HCT116 (cell line): Measurements from ENCODE around the gene RAB5IF. TPM values are rescaled to one million over a fixed set of nuclear protein-coding genes. Genes with fewer than 3 reads are reported as not detected.

Source experiments
- ATAC-seq: fragments of 200-7000 bp; cut with Tn5 transposase; 2 replicates; pipeline ENCODE4 v1.9.1; 2020; ENCODE audit warnings: mild to moderate bottlenecking, moderate library complexity
- BruUV-seq: library from RNA; stranded (reverse); fragments of 400-500 nt; replicated peaks from 2 replicates; lab custom pipeline; 2021; lab: Mats Ljungman, UMichigan
- CTCF ChIA-PET: fragments of 300-600 bp; sonication (Branson Sonifier 250); formaldehyde crosslinking; loops from one replicate; lab custom pipeline; 2021; ENCODE audit warnings: antibody characterized with exemption; lab: Charles Lee
- POLR2A ChIA-PET: fragments of 300-600, 350-600 bp; sonication (Branson Sonifier 250); formaldehyde crosslinking; loops from one replicate; lab custom pipeline; 2021; ENCODE audit warnings: antibody characterized with exemption; lab: Charles Lee
- RAD21 ChIA-PET, 2 experiments: fragments of 300-600 bp; sonication (Branson Sonifier 250); formaldehyde crosslinking; loops; one replicate each; lab custom pipeline; 2023; ENCODE audit warnings: low total read pairs in 2 of 2; ENCODE audit not compliant: uncharacterized antibody in 2 of 2, unreplicated experiment in 2 of 2, low non-redundant PET in 1 of 2; lab: Charles Lee
- DNase-seq: peaks from one replicate; pipeline ENCODE4 v3.0.0-alpha.2; 2010; ENCODE audit warnings: low read depth, low spot score
- H2AFZ ChIP-seq: fragments of 200-600 bp; shearing (Covaris generic), sonication (generic); 2 replicates; pipeline ENCODE4 v1.6.1; 2017; ENCODE audit warnings: low read depth, mixed run types, mixed read lengths, antibody characterized with exemption, low read length; ENCODE audit not compliant: poor library complexity, severe bottlenecking
- H3K27ac ChIP-seq: 2 replicates; pipeline ENCODE4 v1.5.1; 2012; ENCODE audit warnings: low read depth, low read length
- H3K27me3 ChIP-seq: fragments of 200-600 bp; sonication (generic); 2 replicates; pipeline ENCODE4 v1.6.1; 2016; ENCODE audit warnings: mixed run types, low read length, mixed read lengths; ENCODE audit not compliant: insufficient read depth
- H3K36me3 ChIP-seq, 2 experiments: fragments of 200-500 bp in 1 of 2; fragments of 200-600 bp in 1 of 2; sonication (Bioruptor generic) in 1 of 2; sonication (generic) in 1 of 2; 2 replicates each; pipeline versions ENCODE4 v1.5.1 to v1.6.1; 2014 to 2016; ENCODE audit warnings: low read length in 2 of 2, inconsistent platforms in 1 of 2, mixed read lengths in 1 of 2, mixed run types in 1 of 2; ENCODE audit not compliant: insufficient read depth in 2 of 2, control insufficient read depth in 1 of 2
- H3K4me1 ChIP-seq, 2 experiments: fragments of 200-600 bp in 1 of 2; sonication (generic) in 1 of 2; 2 replicates each; pipeline versions ENCODE4 v1.5.1 to v1.6.1; 2012 to 2017; ENCODE audit warnings: low read length in 2 of 2, inconsistent platforms in 1 of 2, mild to moderate bottlenecking in 1 of 2, mixed read lengths in 1 of 2, mixed run types in 1 of 2, moderate library complexity in 1 of 2; ENCODE audit not compliant: insufficient read depth in 2 of 2, control insufficient read depth in 1 of 2
- H3K4me2 ChIP-seq: fragments of 200-600 bp; sonication (generic); 2 replicates; pipeline ENCODE4 v1.6.1; 2017; ENCODE audit warnings: mixed run types, low read length, mixed read lengths
- H3K4me3 ChIP-seq, 2 experiments: fragments of 200-600 bp in 1 of 2; sonication (generic) in 1 of 2; replicated peaks in 1 of 2; 2 replicates each; pipeline ENCODE4 v1.5.1; 2011 to 2016; ENCODE audit warnings: low read length in 2 of 2, control low read depth in 1 of 2, low read depth in 1 of 2, mild to moderate bottlenecking in 1 of 2, mixed read lengths in 1 of 2, mixed run types in 1 of 2
- H3K79me2 ChIP-seq: fragments of 200-600 bp; sonication (generic); 2 replicates; pipeline ENCODE4 v1.6.1; 2017; ENCODE audit warnings: mild to moderate bottlenecking, mixed run types, low read length, moderate library complexity, mixed read lengths; ENCODE audit not compliant: insufficient read depth
- H3K9ac ChIP-seq: fragments of 200-600 bp; sonication (generic); 2 replicates; pipeline ENCODE4 v1.6.1; 2016; ENCODE audit warnings: low read length, mixed read lengths
- H3K9me2 ChIP-seq: fragments of 200-600 bp; sonication (generic), shearing (Covaris generic); 2 replicates; pipeline ENCODE4 v1.6.1; 2017; ENCODE audit warnings: mixed run types, mild to moderate bottlenecking, moderate library complexity; ENCODE audit not compliant: insufficient read depth
- H3K9me3 ChIP-seq, 2 experiments: fragments of 200-500 bp in 1 of 2; fragments of 200-600 bp in 1 of 2; sonication (Bioruptor generic) in 1 of 2; sonication (generic) in 1 of 2; 2 replicates each; pipeline ENCODE4 v1.6.1; 2014 to 2017; ENCODE audit warnings: low read length in 2 of 2, mixed read lengths in 2 of 2, inconsistent platforms in 1 of 2, low read depth in 1 of 2, mild to moderate bottlenecking in 1 of 2, mixed run types in 1 of 2, moderate library complexity in 1 of 2; ENCODE audit not compliant: control insufficient read depth in 1 of 2, insufficient read depth in 1 of 2
- H4K20me1 ChIP-seq: fragments of 200-600 bp; sonication (generic), shearing (Covaris generic); 2 replicates; pipeline ENCODE4 v1.6.1; 2017; ENCODE audit warnings: mixed run types, mild to moderate bottlenecking, moderate library complexity; ENCODE audit not compliant: insufficient read depth
- CBX3 ChIP-seq: IDR thresholded peaks from 2 replicates; pipeline ENCODE4 v1.6.1; 2012; ENCODE audit warnings: low read depth
- CEBPB ChIP-seq: IDR thresholded peaks from 2 replicates; pipeline ENCODE4 v1.6.1; 2012; ENCODE audit warnings: low read depth
- EGR1 ChIP-seq: IDR thresholded peaks from 2 replicates; pipeline ENCODE4 v1.6.1; 2012; ENCODE audit warnings: low read depth
- EZH2 ChIP-seq: fragments of 200-600 bp; sonication (generic); IDR thresholded peaks from 2 replicates; pipeline ENCODE4 v1.6.1; 2017; ENCODE audit warnings: antibody characterized with exemption, mixed run types
- FOSL1 ChIP-seq: IDR thresholded peaks from 2 replicates; pipeline ENCODE4 v1.6.1; 2012; ENCODE audit warnings: low read depth
- JUND ChIP-seq: IDR thresholded peaks from 2 replicates; pipeline ENCODE4 v1.6.1; 2012
- POLR2A ChIP-seq: IDR thresholded peaks from 2 replicates; pipeline ENCODE4 v1.7.0; 2011; ENCODE audit warnings: borderline replicate concordance; ENCODE audit not compliant: insufficient read depth, insufficient read length; ENCODE audit errors: extremely low read depth
- POLR2AphosphoS5 ChIP-seq: IDR thresholded peaks from 2 replicates; pipeline ENCODE4 v1.6.1; 2011; ENCODE audit warnings: mild to moderate bottlenecking, low read depth, low read length, moderate library complexity
- RAD21 ChIP-seq: IDR thresholded peaks from 2 replicates; pipeline ENCODE4 v1.6.1; 2012; ENCODE audit warnings: low read depth, mild to moderate bottlenecking
- SIN3A ChIP-seq: IDR thresholded peaks from 2 replicates; pipeline ENCODE4 v1.6.1; 2012; ENCODE audit warnings: low read depth
- SP1 ChIP-seq: IDR thresholded peaks from 2 replicates; pipeline ENCODE4 v1.6.1; 2012; ENCODE audit warnings: low read depth
- TCF7L2 ChIP-seq: IDR thresholded peaks from 2 replicates; pipeline ENCODE4 v1.7.0; 2011; ENCODE audit warnings: borderline replicate concordance, inconsistent platforms; ENCODE audit not compliant: insufficient read depth, insufficient read length; ENCODE audit errors: extremely low read depth
- YY1 ChIP-seq: IDR thresholded peaks from 2 replicates; pipeline ENCODE4 v1.6.1; 2011; ENCODE audit warnings: low read length, low read depth, moderate library complexity, mild to moderate bottlenecking; ENCODE audit not compliant: insufficient replicate concordance; ENCODE audit errors: extremely low read depth
- ZFX ChIP-seq: fragments of 450-650 bp; IDR thresholded peaks from 2 replicates; pipeline ENCODE4 v1.6.1; 2017
- ZNF274 ChIP-seq: fragments of 200-500 bp; sonication (Bioruptor generic); IDR thresholded peaks from 2 replicates; pipeline ENCODE4 v1.6.1; 2014; ENCODE audit warnings: mild to moderate bottlenecking, low read depth, low read length, inconsistent platforms
- intact Hi-C: fragments of 100-400 bp; cut with micrococcal nuclease; formaldehyde crosslinking; loops from 2 replicates; pipeline ENCODE4 v1.10.0; 2022
- total RNA-seq: library from RNA; stranded (reverse); gene quantifications from one replicate; pipeline ENCODE4 v1.2.1, GENCODE V29; 2021; ENCODE audit not compliant: unreplicated experiment
- TF ChIP-seq, protein P1 (sequence below), 3 experiments: fragments of 200-600 bp in 1 of 3; sonication (generic) in 1 of 3; IDR thresholded peaks in 2 of 3; conservative IDR thresholded peaks in 1 of 3; 2 replicates each; pipeline ENCODE4 v1.5.1; 2012 to 2017; ENCODE audit warnings: low read depth in 2 of 3, low read length in 2 of 3, antibody characterized with exemption in 1 of 3, borderline replicate concordance in 1 of 3, control low read depth in 1 of 3, mild to moderate bottlenecking in 1 of 3, mixed read lengths in 1 of 3, mixed run types in 1 of 3, moderate library complexity in 1 of 3; ENCODE audit not compliant: insufficient read depth in 1 of 3
- TF ChIP-seq, protein P2 (sequence below): IDR thresholded peaks from 2 replicates; pipeline ENCODE4 v1.6.1; 2012
- TF ChIP-seq, protein P3 (sequence below): IDR thresholded peaks from 2 replicates; pipeline ENCODE4 v1.6.1; 2012
- TF ChIP-seq, protein P4 (sequence below): IDR thresholded peaks from 2 replicates; pipeline ENCODE4 v1.6.1; 2011; ENCODE audit warnings: mild to moderate bottlenecking, low read length, moderate library complexity; ENCODE audit not compliant: insufficient replicate concordance; ENCODE audit errors: extremely low read depth

RAB5IF gene
- total RNA-seq, 1 experiment from 2014 or later: 82.9 TPM

DNA sequence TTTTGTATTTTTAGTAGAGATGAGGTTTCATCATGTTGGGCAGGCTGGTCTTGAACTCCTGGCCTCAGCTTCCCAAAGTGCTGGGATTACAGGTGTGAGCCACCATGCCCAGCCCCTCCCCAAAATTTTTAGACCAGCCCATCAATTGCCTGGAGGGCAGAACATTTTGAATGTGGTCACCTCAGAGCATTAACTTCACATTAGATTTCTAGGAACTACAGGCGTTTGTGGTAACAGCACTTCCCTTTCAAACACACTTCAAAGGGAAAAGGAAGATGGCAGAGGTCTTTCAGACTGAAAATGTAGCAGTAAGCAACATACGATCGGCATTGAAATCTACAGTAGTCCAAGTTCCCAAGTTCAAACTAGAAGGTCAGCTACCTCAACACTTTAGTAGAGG, 52.7 kb downstream of the RAB5IF start:
- Histone ChIP-seq H3K4me2 (no peak overlapping the region), H3K36me3 (no peaks in the 10 kb centered on the region; a peak in 2 of 4 replicates), H2AFZ (no peak overlapping the region), H4K20me1 (0 out of 2 replicates have a peak, but pooled peaks cover 3% of the 10 kb centered on the region), H3K27ac (no peak overlapping the region), H3K9me3 (no peaks in the 10 kb centered on the region), H3K9me2 (no peaks in the 10 kb centered on the region), H3K27me3 (no peaks in the 10 kb centered on the region), H3K9ac (no peak overlapping the region), H3K4me3 (no peak overlapping the region), H3K79me2 (no peaks in the 10 kb centered on the region), H3K4me1 (no peaks in the 10 kb centered on the region)
- CTCF ChIA-PET: no interaction called here
- DNase-seq (no peak), ATAC-seq (no peak)
- no peak for TF ChIP-seq RAD21
- no peak for TF ChIP-seq ZFX
- no peak for TF ChIP-seq EGR1
- no peak for TF ChIP-seq CEBPB
- TF ChIP-seq, protein P1, sequence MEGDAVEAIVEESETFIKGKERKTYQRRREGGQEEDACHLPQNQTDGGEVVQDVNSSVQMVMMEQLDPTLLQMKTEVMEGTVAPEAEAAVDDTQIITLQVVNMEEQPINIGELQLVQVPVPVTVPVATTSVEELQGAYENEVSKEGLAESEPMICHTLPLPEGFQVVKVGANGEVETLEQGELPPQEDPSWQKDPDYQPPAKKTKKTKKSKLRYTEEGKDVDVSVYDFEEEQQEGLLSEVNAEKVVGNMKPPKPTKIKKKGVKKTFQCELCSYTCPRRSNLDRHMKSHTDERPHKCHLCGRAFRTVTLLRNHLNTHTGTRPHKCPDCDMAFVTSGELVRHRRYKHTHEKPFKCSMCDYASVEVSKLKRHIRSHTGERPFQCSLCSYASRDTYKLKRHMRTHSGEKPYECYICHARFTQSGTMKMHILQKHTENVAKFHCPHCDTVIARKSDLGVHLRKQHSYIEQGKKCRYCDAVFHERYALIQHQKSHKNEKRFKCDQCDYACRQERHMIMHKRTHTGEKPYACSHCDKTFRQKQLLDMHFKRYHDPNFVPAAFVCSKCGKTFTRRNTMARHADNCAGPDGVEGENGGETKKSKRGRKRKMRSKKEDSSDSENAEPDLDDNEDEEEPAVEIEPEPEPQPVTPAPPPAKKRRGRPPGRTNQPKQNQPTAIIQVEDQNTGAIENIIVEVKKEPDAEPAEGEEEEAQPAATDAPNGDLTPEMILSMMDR (IDR thresholded peaks at IDR 0.05 in 2 of 3, conservative IDR thresholded peaks at IDR 0.05 in 1 of 3; ENCODE audit: borderline replicate concordance in 1 of 3, insufficient read depth in 1 of 3, low read depth in 2 of 3, low read length in 2 of 3): no peak
- TF ChIP-seq POLR2AphosphoS5: no peak
- no peak for TF ChIP-seq SIN3A
- TF ChIP-seq YY1: no peak
- no peak for TF ChIP-seq POLR2A
- no peak for TF ChIP-seq SP1
- no peak for TF ChIP-seq ZNF274
- TF ChIP-seq EZH2: no peak
- TF ChIP-seq TCF7L2: no peak
- TF ChIP-seq, protein P2, sequence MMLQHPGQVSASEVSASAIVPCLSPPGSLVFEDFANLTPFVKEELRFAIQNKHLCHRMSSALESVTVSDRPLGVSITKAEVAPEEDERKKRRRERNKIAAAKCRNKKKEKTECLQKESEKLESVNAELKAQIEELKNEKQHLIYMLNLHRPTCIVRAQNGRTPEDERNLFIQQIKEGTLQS: no peak
- no peak for TF ChIP-seq CBX3
- no peak for TF ChIP-seq FOSL1
- TF ChIP-seq, protein P3, sequence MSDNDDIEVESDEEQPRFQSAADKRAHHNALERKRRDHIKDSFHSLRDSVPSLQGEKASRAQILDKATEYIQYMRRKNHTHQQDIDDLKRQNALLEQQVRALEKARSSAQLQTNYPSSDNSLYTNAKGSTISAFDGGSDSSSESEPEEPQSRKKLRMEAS: no peak
- TF ChIP-seq, protein P4, sequence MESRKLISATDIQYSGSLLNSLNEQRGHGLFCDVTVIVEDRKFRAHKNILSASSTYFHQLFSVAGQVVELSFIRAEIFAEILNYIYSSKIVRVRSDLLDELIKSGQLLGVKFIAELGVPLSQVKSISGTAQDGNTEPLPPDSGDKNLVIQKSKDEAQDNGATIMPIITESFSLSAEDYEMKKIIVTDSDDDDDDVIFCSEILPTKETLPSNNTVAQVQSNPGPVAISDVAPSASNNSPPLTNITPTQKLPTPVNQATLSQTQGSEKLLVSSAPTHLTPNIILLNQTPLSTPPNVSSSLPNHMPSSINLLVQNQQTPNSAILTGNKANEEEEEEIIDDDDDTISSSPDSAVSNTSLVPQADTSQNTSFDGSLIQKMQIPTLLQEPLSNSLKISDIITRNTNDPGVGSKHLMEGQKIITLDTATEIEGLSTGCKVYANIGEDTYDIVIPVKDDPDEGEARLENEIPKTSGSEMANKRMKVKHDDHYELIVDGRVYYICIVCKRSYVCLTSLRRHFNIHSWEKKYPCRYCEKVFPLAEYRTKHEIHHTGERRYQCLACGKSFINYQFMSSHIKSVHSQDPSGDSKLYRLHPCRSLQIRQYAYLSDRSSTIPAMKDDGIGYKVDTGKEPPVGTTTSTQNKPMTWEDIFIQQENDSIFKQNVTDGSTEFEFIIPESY: no peak
- TF ChIP-seq JUND: no peak
- POLR2A ChIA-PET: no interaction called here
- intact Hi-C loops: no loop called here
- RAD21 ChIA-PET: no interaction called here
- no TSS peak for BruUV-seq
